ENCODE data around the gene MBIP. TPM values are rescaled to one million over a fixed set of nuclear protein-coding genes. Genes with fewer than 3 reads are reported as not detected.
A peak's percentile ranks its signal among the peaks of the same experiment; 100 is the strongest.

The MBIP gene
- total RNA-seq, 1 donor = 17.4 TPM

GRCh38 chr14:36300337-36300736, 20.1 kb downstream of the MBIP start:
- H3K27me3 ChIP-seq (ENCODE audit: insufficient read depth, low read length) = no peaks in the 10 kb centered on the region
- peaks cover 6% of the 10 kb centered on the region for H4K20me1 ChIP-seq (ENCODE audit: insufficient read depth, low read length)
- no peak overlapping the region for H3K4me3 ChIP-seq (ENCODE audit: insufficient read depth, low read length)
- no peaks in the 10 kb centered on the region for H3K9me3 ChIP-seq (ENCODE audit: low read depth, low read length)
- H2AFZ ChIP-seq (ENCODE audit: low read length) = no peak overlapping the region
- no peak overlapping the region for H3K4me2 ChIP-seq (ENCODE audit: insufficient read depth, low read length)
- TF ChIP-seq CTCF (IDR thresholded peaks at IDR 0.05; ENCODE audit: extremely low read depth, low read depth, low read length) = no peak
- H3K4me1 ChIP-seq (ENCODE audit: insufficient read depth, low read length) = peaks cover 5% of the 10 kb centered on the region
- H3K79me2 ChIP-seq (ENCODE audit: insufficient read depth, low read length) = no peaks in the 10 kb centered on the region
- peaks cover 38% of the 10 kb centered on the region for H3K36me3 ChIP-seq (ENCODE audit: insufficient read depth, low read length)
- no peak overlapping the region for H3K27ac ChIP-seq (ENCODE audit: low read depth, low read length)
- peak; percentile 1 for DNase-seq (ENCODE audit: insufficient read length, low spot score, missing footprints)

- H3K79me2 ChIP-seq (ENCODE audit: insufficient read depth, low read length) = no peaks in the 10 kb centered on the region
- peaks cover 4% of the 10 kb centered on the region for H3K4me1 ChIP-seq (ENCODE audit: insufficient read depth, low read length)
- no peak overlapping the region for H3K4me2 ChIP-seq (ENCODE audit: insufficient read depth, low read length)
- H2AFZ ChIP-seq (ENCODE audit: low read length) = no peak overlapping the region
- no peak overlapping the region for H3K27ac ChIP-seq (ENCODE audit: low read depth, low read length)
- no peaks in the 10 kb centered on the region for H3K27me3 ChIP-seq (ENCODE audit: insufficient read depth, low read length)
- H4K20me1 ChIP-seq (ENCODE audit: insufficient read depth, low read length) = peaks cover 4% of the 10 kb centered on the region
- no peak for TF ChIP-seq CTCF (IDR thresholded peaks at IDR 0.05; ENCODE audit: extremely low read depth, low read depth, low read length)
- DNase-seq (ENCODE audit: insufficient read length, low spot score, missing footprints) = no peak
- no peaks in the 10 kb centered on the region for H3K9me3 ChIP-seq (ENCODE audit: low read depth, low read length)
- peaks cover 34% of the 10 kb centered on the region for H3K36me3 ChIP-seq (ENCODE audit: insufficient read depth, low read length)
- no peak overlapping the region for H3K4me3 ChIP-seq (ENCODE audit: insufficient read depth, low read length)
Observed at GRCh38 chr14:36295642-36296627, 24.5 kb downstream of the MBIP start.

- TF ChIP-seq CTCF (IDR thresholded peaks at IDR 0.05; ENCODE audit: extremely low read depth, low read depth, low read length) = no peak
- Histone ChIP-seq H3K27ac (ENCODE audit: low read depth, low read length) (no peak overlapping the region), H3K79me2 (ENCODE audit: insufficient read depth, low read length) (no peaks in the 10 kb centered on the region), H2AFZ (ENCODE audit: low read length) (no peak overlapping the region), H4K20me1 (ENCODE audit: insufficient read depth, low read length) (no peaks in the 10 kb centered on the region), H3K36me3 (ENCODE audit: insufficient read depth, low read length) (peaks cover 34% of the 10 kb centered on the region), H3K9me3 (ENCODE audit: low read depth, low read length) (no peaks in the 10 kb centered on the region), H3K27me3 (ENCODE audit: insufficient read depth, low read length) (no peaks in the 10 kb centered on the region), H3K4me1 (ENCODE audit: insufficient read depth, low read length) (no peaks in the 10 kb centered on the region), H3K4me3 (ENCODE audit: insufficient read depth, low read length) (no peak overlapping the region), H3K4me2 (ENCODE audit: insufficient read depth, low read length) (no peak overlapping the region)
- no peak for DNase-seq (ENCODE audit: insufficient read length, low spot score, missing footprints)
Observed at GRCh38 chr14:36294543-36294942, 25.9 kb downstream of the MBIP start.

GRCh38 chr14:36293824-36294223, 26.6 kb downstream of the MBIP start:
- Histone ChIP-seq H3K36me3 (ENCODE audit: insufficient read depth, low read length) (peaks cover 27% of the 10 kb centered on the region), H3K4me2 (ENCODE audit: insufficient read depth, low read length) (no peak overlapping the region), H3K9me3 (ENCODE audit: low read depth, low read length) (no peaks in the 10 kb centered on the region), H3K27ac (ENCODE audit: low read depth, low read length) (no peak overlapping the region), H3K4me1 (ENCODE audit: insufficient read depth, low read length) (no peaks in the 10 kb centered on the region), H3K79me2 (ENCODE audit: insufficient read depth, low read length) (no peaks in the 10 kb centered on the region), H4K20me1 (ENCODE audit: insufficient read depth, low read length) (no peaks in the 10 kb centered on the region), H3K27me3 (ENCODE audit: insufficient read depth, low read length) (no peaks in the 10 kb centered on the region), H3K4me3 (ENCODE audit: insufficient read depth, low read length) (no peak overlapping the region), H2AFZ (ENCODE audit: low read length) (no peak overlapping the region)
- no peak for TF ChIP-seq CTCF (IDR thresholded peaks at IDR 0.05; ENCODE audit: extremely low read depth, low read depth, low read length)
- DNase-seq (ENCODE audit: insufficient read length, low spot score, missing footprints) = no peak
